Stimulated activated memory B cell treated with anti-CD40 and anti-IgM and Interleukin-4, amounts not matched to agents 10 μg/mL and 1 μg/mL and 100 μg/mL, for 72 hours (primary cell): ENCODE measurements around the gene IL15.
"Not testable (repeated sequence)": the region's sequence is repeated elsewhere in the genome, so short reads cannot be mapped to it uniquely, and the experiment has no call there.

ENCODE experiments used
- ATAC-seq: fragments of 150-1000 bp; cut with Tn5 transposase; 2 replicates; pipeline ENCODE4 v1.10.0; 2021
- H3K27ac Mint-ChIP-seq: one replicate; pipeline ENCODE4 v1.8.0; 2022; ENCODE audit warnings: mild to moderate bottlenecking, mixed read lengths
- H3K27me3 Mint-ChIP-seq: one replicate; pipeline ENCODE4 v1.8.0; 2022; ENCODE audit warnings: mixed read lengths
- H3K36me3 Mint-ChIP-seq: one replicate; pipeline ENCODE4 v1.8.0; 2022; ENCODE audit warnings: mixed read lengths
- H3K4me1 Mint-ChIP-seq: one replicate; pipeline ENCODE4 v1.8.0; 2022; ENCODE audit warnings: mixed read lengths
- H3K4me3 Mint-ChIP-seq: one replicate; pipeline ENCODE4 v1.8.0; 2022; ENCODE audit warnings: mild to moderate bottlenecking, moderate library complexity, mixed read lengths
- H3K9me3 Mint-ChIP-seq: one replicate; pipeline ENCODE4 v1.8.0; 2022; ENCODE audit warnings: mixed read lengths

IL15 gene

DNA sequence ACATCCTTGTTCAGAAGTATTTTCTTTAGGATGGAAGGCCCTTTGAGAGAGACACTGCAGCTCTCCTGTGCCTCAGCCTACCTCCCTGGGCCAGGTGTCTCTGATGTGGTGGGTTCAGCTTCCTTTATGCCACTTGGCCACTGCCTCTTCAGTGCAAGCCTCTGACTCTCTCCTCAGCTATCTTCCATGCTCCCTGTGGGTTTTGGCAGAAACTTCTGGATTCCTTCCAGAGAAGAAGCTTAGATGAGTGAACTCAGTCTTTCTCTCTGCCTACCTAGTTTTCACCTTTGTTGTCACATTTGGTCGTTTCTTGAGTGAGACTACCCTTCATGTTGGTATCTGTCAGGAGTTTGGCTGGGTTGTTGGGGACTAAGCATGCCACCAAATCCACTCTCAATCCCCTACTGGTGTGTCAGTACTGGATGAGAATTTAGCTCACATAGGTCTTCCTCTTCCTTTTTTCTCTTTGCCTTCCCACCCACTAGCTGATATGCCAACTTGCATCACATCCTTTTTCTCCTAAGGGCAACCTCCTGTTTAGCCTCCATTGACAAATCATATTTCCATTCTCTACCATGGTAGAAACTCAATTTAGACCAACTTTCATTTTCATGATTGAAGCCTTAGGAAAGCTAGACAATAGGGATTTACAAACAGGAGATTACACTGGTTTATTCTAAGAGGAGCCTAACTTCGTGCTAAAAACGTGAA is 32.0 kb downstream of the IL15 start:
- H3K27ac Mint-ChIP-seq: no peak overlapping the region
- H3K36me3 Mint-ChIP-seq: peaks cover 18% of the 10 kb centered on the region
- no peaks in the 10 kb centered on the region for H3K27me3 Mint-ChIP-seq
- H3K4me3 Mint-ChIP-seq: no peak overlapping the region
- H3K9me3 Mint-ChIP-seq: peaks cover 3% of the 10 kb centered on the region
- no peak for ATAC-seq
- H3K4me1 Mint-ChIP-seq: peaks cover 23% of the 10 kb centered on the region

DNA sequence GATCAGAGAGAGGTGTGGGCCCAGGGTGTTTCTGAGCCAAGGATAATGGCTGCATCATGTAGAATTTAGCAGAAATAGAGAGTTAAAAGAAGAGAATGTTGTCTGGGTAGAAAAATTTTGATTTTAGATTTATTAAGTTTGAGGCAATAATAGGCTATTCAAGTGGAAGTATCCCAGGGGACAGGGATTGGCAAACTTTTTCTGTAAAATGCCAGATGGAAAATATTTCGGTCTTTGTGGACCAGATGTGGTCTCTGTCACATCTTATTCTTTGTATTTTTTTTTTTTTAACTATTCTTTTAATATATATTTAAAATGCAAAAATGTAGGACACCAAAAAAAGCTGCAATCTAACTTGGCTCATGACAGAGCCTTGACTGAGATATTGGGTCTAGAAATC is 33.1 kb downstream of the IL15 start:
- no peak for ATAC-seq
- Mint-ChIP-seq H3K36me3 (peaks cover 18% of the 10 kb centered on the region), H3K4me1 (peaks cover 12% of the 10 kb centered on the region), H3K27ac (no peak overlapping the region), H3K4me3 (no peak overlapping the region), H3K27me3 (no peaks in the 10 kb centered on the region), H3K9me3 (peaks cover 3% of the 10 kb centered on the region)

DNA sequence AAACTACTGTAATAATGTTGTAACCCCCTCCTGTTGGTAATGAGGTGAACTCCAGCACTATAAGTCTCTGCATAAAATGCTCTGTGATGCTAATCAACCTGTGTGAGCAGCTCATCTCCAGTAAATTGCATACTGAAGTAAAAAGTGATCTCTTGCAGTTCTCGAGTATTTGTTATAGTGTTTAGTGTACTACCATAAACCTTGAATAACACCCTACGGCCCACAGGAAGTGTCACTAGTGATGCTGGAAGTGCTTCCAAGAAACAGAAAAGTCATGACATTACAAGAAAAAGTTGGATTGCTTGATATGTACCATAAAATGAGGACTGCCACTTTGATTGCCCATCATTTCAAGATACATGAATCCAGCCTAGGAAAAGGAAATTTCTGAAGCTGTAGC is 39.0 kb downstream of the IL15 start:
- H3K9me3 Mint-ChIP-seq: no peaks in the 10 kb centered on the region
- H3K27me3 Mint-ChIP-seq: no peaks in the 10 kb centered on the region
- H3K27ac Mint-ChIP-seq: peak overlapping the region; percentile 37
- ATAC-seq: no peak
- peaks cover 11% of the 10 kb centered on the region for H3K36me3 Mint-ChIP-seq
- H3K4me3 Mint-ChIP-seq: no peak overlapping the region
- peaks cover 11% of the 10 kb centered on the region for H3K4me1 Mint-ChIP-seq

DNA sequence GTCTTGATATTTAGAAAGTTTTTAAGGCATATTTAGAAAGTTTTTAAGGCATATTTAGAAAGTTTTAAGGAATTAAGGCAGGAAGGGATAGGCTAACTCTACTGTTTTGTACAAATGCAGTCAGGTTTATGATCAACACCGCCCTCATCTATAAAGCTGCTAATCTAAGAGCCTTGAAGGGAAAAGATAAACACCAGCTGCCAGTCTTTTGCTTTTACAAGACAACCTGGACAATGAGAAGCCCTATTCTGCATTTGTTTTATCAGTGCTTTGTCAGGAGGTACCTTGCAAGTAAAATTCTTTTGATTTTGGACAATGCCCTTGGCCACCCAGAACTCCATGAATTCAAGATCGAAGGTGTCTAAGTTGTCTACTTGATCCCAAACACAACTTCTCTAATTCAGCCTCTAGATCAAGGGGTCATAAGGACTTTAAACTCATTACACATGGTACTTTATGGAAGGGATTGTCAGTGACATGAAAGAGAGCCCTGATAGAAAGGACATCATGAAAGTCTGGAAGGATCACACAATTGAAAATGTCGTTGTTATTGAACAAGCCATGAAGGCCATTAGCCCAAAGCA is 39.8 kb downstream of the IL15 start:
- Mint-ChIP-seq H3K27ac (peak overlapping the region; percentile 37), H3K36me3 (peaks cover 11% of the 10 kb centered on the region), H3K4me3 (no peak overlapping the region), H3K27me3 (no peaks in the 10 kb centered on the region), H3K9me3 (no peaks in the 10 kb centered on the region), H3K4me1 (peaks cover 19% of the 10 kb centered on the region)
- no peak for ATAC-seq

DNA sequence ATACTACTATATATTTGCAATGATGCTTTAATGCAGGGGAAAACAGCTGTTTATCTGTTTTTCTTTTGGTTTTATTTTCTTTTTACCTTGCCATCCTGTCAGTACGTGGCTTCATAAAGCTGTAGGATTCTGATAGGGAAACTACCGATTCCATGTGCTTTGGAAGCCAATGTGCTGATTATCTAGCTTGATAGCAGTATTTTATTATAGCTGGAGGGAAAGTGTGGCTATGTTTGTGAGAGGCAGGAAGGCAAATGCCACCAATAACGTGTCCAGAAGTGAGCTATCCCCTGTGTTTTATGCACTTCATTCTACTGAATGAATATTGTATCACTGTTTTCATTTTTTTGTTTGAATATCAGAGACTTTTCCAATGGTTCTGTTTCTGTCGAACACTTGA is 43.7 kb downstream of the IL15 start:
- H3K27ac Mint-ChIP-seq: peak overlapping the region; percentile 30
- no peak overlapping the region for H3K4me3 Mint-ChIP-seq
- no peaks in the 10 kb centered on the region for H3K27me3 Mint-ChIP-seq
- peaks cover 15% of the 10 kb centered on the region for H3K4me1 Mint-ChIP-seq
- ATAC-seq: no peak
- no peaks in the 10 kb centered on the region for H3K9me3 Mint-ChIP-seq
- peaks cover 5% of the 10 kb centered on the region for H3K36me3 Mint-ChIP-seq

DNA sequence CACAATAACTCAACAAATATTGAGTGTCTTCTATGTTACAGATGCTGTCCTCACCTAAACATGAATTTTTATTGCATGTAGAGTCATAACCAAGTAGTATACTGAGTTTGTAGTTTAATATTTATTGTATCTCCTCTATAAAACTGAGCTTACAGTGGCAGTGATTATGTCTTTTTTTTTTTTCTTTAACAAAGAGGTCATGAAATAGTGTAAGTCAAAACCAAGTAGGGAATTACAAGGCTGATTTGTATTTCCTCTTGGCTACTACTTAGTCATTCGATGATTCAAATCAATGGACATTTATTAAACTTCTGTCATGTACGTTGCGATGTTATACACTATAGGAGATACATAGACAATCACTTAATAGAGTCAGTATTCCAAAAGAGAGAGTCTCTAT is 48.4 kb downstream of the IL15 start:
- ATAC-seq: no peak
- Mint-ChIP-seq H3K4me1 (peaks cover 14% of the 10 kb centered on the region), H3K4me3 (no peak overlapping the region), H3K36me3 (peaks cover 14% of the 10 kb centered on the region), H3K27me3 (no peaks in the 10 kb centered on the region), H3K9me3 (no peaks in the 10 kb centered on the region), H3K27ac (no peak overlapping the region)

DNA sequence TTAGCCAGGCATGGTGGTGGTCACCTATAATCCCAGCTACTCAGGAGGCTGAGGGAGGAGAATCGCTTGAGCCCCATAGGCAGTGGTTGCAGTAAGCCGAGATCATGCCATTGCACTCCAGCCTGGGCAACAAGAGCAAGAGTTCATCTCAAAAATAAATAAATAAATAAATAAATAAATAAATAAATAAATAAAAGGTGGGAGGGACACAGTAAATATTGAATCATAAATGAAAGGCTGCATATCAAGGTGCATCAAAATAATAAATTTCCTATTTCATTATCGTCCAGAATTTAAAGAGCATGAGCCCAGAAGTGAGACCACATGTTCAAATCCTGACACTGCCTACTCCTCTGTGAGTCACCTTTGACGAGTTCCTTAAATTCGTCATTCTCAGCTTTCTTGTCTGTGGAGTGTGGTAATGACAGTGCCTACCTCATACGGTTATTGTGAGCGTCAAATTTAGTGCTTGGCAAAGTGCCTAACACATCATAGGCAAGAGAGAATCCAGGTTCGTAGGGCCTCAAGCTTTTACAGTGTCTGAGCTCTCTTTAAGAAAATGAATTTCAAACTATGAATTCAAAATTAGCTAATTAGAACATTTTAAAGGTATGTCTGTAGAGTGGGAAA is 49.9 kb downstream of the IL15 start:
- ATAC-seq: no peak

DNA sequence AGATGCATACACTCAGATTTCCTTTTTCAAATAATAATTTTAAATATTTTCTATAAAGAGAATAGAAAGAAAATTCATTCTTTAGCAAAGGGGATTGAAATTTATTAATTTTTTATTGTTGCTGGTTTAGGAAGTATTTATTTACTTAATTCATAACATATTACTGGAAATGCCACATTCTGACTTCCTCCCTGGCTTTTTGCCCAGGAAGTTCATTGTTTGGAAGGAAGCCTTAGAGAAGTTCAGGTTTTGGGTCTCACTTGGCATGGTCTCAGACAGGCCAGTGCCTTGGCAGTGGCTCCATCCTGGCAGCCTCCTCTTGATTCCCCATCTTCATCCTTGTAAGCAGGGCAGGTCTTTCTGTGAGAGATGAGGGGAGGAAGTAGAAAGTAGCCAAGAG is 50.5 kb downstream of the IL15 start:
- H3K27ac Mint-ChIP-seq: no peak overlapping the region
- H3K4me1 Mint-ChIP-seq: no peaks in the 10 kb centered on the region
- peaks cover 3% of the 10 kb centered on the region for H3K9me3 Mint-ChIP-seq
- no peak overlapping the region for H3K4me3 Mint-ChIP-seq
- H3K27me3 Mint-ChIP-seq: no peaks in the 10 kb centered on the region
- ATAC-seq: no peak
- peaks cover 20% of the 10 kb centered on the region for H3K36me3 Mint-ChIP-seq

More for the DNA sequence above, 49.9 kb downstream of the IL15 start:
- Mint-ChIP-seq H3K27me3 (no peaks in the 10 kb centered on the region), H3K36me3 (peaks cover 20% of the 10 kb centered on the region), H3K4me3 (no peak overlapping the region), H3K4me1 (no peaks in the 10 kb centered on the region), H3K27ac (no peak overlapping the region), H3K9me3 (peaks cover 3% of the 10 kb centered on the region)

DNA sequence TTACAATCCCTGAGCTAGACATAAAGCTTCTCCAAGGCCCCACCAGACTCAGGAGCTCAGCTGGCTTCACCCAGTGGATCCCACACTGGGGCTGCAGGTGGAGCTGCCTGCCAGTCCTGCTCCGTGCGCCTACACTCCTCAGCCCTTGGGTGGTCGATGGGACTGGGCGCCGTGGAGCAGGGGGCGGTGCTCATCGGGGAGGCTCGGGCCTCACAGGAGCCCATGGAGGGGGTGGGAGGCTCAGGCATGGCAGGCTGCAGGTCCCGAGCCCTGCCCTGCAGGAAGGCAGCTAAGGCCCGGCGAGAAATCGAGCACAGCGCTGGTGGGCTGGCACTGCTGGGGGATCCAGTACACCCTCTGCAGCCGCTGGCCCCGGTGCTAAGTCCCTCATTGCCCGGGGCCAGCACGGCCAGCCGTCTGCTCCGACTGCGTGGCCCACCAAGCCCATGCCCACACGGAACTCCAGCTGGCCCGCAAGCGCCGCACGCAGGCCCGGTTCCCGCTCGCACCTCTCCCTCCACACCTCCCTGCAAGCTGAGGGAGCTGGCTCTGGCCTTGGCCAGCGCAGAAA is 53.4 kb downstream of the IL15 start:
- not testable (repeated sequence) for H3K27ac Mint-ChIP-seq, H3K9me3 Mint-ChIP-seq, H3K27me3 Mint-ChIP-seq, H3K4me3 Mint-ChIP-seq, ATAC-seq, H3K4me1 Mint-ChIP-seq
- peaks cover 28% of the 10 kb centered on the region for H3K36me3 Mint-ChIP-seq

DNA sequence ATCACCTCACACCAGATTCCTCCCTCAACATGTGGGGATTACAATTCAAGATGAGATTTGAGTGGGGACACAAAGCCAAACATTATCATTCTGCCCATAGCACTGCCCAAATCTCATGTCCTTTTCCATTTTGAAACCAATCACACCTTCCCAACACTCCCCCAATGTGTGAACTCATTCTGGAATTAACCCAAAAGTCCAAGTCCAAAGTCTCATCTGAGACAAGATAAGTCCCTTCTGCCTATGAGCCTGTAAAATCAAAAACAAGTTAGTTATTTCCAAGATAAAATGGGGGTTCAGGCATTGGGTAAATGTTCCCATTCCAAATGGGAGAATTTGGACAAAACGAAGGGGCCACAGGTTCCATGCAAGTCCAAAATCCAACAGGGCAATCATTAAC is 54.9 kb downstream of the IL15 start:
- H3K27ac Mint-ChIP-seq, ATAC-seq, H3K4me3 Mint-ChIP-seq, H3K4me1 Mint-ChIP-seq, H3K9me3 Mint-ChIP-seq, H3K27me3 Mint-ChIP-seq: not testable (repeated sequence)
- H3K36me3 Mint-ChIP-seq: peaks cover 31% of the 10 kb centered on the region

DNA sequence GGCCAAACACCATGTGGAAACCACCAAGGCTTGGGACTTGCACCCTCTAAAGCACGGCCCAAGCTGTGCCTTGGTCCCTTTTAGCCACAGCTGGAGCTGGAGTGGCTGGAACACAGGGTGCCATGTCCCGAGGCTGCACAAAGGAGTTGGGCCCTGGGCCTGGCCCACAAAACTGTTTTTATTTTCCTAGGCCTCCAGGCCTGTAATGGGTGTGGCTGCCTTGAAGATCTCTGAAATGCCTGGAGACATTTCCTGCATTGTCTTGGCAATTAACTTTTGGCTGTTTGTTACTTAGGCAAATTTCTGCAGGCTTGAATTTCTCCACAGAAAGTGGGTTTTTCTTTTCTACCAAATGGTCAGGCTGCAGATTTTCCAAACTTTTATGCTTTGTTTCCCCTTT is 55.7 kb downstream of the IL15 start:
- H3K27me3 Mint-ChIP-seq: no peaks in the 10 kb centered on the region
- H3K4me3 Mint-ChIP-seq: no peak overlapping the region
- peaks cover 5% of the 10 kb centered on the region for H3K9me3 Mint-ChIP-seq
- H3K36me3 Mint-ChIP-seq: peaks cover 37% of the 10 kb centered on the region
- H3K4me1 Mint-ChIP-seq: peaks cover 6% of the 10 kb centered on the region
- H3K27ac Mint-ChIP-seq: no peak overlapping the region
- no peak for ATAC-seq

DNA sequence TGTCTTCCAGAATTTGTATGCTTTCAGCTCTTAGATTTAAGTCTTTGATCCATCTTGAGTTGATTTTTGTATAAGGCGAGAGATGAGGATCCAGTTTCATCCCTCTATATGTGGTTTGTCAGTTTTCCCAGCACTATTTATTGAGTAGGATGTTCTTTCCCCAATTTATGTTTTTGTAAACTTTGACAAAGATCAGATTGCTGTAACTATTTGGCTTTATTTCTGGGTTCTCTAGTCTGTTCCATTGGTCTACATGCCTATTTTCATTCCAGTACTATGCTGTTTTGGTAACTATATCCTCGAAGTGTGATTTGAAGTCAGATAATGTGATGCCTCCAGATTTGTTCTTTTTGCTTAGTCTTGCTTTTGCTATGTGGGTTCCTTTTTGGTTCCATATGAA is 60.7 kb downstream of the IL15 start:
- Mint-ChIP-seq H3K27me3 (no peaks in the 10 kb centered on the region), H3K4me1 (peaks cover 30% of the 10 kb centered on the region), H3K9me3 (peaks cover 7% of the 10 kb centered on the region), H3K4me3 (no peak overlapping the region), H3K27ac (no peak overlapping the region), H3K36me3 (peaks cover 49% of the 10 kb centered on the region)
- no peak for ATAC-seq

DNA sequence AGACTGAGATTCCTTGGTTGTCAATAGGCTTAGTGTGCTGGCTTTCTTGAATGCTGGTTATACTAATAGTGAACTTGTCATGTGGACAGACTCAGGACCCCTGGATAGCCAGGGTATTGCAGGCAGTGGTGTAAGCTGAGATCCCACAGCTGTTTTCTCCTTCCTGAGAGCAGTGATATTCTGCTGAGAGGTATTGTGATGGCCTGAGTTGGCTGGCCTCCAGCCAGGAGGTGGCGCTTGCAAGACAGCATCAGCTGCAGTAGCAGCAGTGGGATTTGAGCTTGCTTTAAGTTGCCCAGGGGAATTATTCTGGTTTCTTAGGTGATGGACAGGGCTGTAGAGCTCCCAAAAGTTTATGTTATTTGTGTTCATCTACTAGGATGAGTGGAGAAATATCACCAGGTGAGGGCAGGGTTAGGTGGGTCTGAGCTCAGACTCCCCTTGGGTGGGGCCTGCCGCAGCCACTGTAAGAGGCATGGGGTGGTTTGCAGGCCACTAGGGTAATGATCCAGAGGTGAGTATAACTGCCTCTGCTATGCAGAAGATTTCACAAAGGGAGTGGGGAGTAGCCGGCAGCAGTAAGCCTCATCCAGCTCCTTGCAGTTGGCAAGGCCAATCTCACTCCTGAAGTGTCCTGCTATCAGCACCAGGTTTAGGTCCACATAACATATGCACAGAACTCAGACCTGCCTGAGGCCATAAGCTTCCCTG is 66.2 kb downstream of the IL15 start:
- Mint-ChIP-seq H3K9me3 (peaks cover 3% of the 10 kb centered on the region), H3K27ac (peak overlapping the region; percentile 36), H3K27me3 (no peaks in the 10 kb centered on the region), H3K4me1 (peaks cover 66% of the 10 kb centered on the region), H3K36me3 (peaks cover 27% of the 10 kb centered on the region), H3K4me3 (no peak overlapping the region)
- no peak for ATAC-seq

DNA sequence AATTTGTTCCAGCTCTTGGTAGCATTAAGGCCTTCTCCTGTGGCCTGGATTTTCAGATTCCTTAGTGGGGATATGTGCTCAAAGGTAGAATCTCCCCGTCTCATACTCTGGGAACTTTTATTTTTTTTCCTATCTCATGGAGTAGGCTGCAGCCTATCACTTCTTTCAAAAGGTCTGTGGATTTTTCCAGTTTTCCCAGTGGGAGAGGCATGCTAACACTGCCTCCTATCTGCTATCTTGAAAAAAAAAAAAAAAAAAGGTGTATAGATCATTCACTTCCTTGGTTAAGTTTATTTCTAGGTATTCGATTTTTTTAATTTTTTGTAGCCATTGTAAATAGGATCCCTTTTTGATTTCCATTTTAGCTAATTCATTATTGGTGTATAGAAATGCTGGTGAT is 67.1 kb downstream of the IL15 start:
- Mint-ChIP-seq H3K36me3 (peaks cover 18% of the 10 kb centered on the region), H3K4me3 (no peak overlapping the region), H3K27me3 (no peaks in the 10 kb centered on the region), H3K9me3 (peaks cover 3% of the 10 kb centered on the region), H3K27ac (peak overlapping the region; percentile 36), H3K4me1 (peaks cover 66% of the 10 kb centered on the region)
- ATAC-seq: no peak

DNA sequence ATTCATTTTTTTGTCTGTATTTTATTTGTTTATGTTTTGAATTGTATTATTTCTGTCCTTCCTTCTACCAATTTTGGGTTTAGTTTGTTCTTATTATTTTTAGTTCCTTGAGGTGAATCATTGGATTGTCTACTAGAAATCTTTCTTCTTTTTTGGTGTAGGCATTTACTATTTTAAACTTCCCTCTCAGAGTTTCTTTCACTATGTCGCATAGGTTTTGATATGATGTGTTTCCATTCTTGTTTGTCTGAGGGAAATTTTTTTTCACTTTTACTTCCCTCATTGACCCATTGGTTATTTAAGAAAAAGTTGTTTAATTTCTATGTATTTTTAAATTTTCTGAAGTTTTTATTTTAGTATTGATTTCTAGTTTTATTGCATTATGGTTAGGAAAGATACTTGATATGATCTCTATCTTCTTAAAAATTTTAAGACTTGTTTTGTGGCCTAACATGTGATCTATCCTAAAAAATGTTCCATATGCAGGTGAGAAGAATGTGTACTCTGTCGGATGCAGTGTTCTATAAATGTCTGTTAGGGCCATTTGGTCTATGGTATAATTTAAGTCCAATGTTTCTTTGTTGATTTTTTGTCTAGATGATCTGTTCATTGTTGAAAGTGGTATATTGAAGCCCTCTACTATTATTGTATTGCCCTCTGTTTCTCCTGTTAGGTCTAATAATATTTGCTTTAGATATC is 68.8 kb downstream of the IL15 start:
- ATAC-seq: peak; percentile 69
- Mint-ChIP-seq H3K27me3 (no peaks in the 10 kb centered on the region), H3K36me3 (peaks cover 8% of the 10 kb centered on the region), H3K4me3 (peak overlapping the region; percentile 37), H3K27ac (peak overlapping the region; percentile 48), H3K4me1 (peaks cover 58% of the 10 kb centered on the region), H3K9me3 (peaks cover 3% of the 10 kb centered on the region)
